Measurements from ENCODE around the gene DHX9.

DNA sequence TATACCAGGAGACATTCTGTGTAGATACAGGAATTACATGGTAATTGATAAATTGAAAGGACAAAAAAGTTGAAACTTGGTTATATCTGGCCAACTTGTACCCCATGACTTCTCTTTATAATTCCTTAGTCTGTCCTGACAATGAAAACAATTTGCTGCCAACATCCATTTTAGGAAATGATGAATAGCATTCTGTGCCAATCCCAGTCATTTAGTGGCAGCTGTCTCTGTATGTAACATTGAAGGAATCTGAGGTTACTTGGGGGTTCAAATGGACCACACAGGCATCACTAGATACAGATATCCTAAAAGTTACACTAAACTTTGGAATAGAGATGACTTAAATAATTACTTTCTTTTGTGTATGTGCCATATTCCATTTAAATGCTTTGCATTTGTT, 38.2 kb downstream of the DHX9 start:
- TF ChIP-seq POLR2A (IDR thresholded peaks at IDR 0.05) (no peak), CTCF (IDR thresholded peaks at IDR 0.05 in 4 of 5, conservative IDR thresholded peaks at IDR 0.05 in 1 of 5) (no peak)

Data from gastrocnemius medialis (tissue), 4 donors.